ENCODE results near the gene EPB41. TPM values are rescaled to one million over a fixed set of nuclear protein-coding genes. Genes with fewer than 3 reads are reported as not detected.

The EPB41 gene
- total and polyA plus RNA-seq, 2 of the 8 experiments (the other 6 are each of a cell fraction or from before 2014, with no cell fraction given) = 36.7 to 109 TPM

DNA sequence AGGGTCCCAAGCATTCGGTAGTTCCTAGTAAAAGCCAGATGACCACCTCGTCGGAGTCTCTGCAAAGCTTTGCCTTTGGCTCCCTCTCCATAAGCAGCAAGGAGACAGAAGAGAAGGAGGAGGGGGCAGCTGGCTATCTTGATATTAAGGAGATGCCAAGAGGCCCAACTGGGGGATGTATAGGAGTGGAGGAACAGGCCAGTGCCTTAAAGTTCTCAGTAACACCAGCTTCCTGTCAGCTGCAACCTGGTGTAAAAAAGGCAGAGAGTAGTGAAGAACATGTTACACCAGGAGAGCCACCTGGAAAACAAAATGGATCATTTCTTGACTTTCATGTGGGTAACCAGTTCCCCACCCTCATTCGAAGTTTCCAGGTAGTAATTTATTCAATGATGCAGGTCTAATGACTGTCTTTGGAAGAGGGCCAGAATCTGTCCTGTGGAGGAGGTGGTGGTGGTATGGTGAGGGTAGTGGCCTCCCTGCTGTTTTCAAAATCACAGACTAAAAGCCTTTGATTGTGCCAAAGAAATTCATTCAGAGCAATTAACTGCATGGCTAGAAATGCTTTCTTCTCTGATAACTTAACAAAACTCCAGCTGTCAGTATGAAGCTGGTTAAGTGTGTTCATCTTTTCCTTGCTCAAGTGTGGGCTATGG, 182.0 kb downstream of the EPB41 start:
- H2BK12ac ChIP-seq (ENCODE audit: low read depth, low read length) = no peak overlapping the region
- no peak overlapping the region for H3K4me2 ChIP-seq (ENCODE audit: insufficient read depth in 1 of 2, low read depth in 2 of 2, low read length in 2 of 2)
- no peak overlapping the region for H2AK5ac ChIP-seq (ENCODE audit: low read depth, low read length)
- DNase-seq (ENCODE audit: low read depth in 1 of 2, low spot score in 2 of 2) = no peak
- H3K9ac ChIP-seq (replicated peaks in 1 of 4; ENCODE audit: extremely low read depth in 1 of 4, low read depth in 3 of 4, low read length in 3 of 4) = no peak overlapping the region
- H3K23me2 ChIP-seq (ENCODE audit: low read depth, low read length) = no peaks in the 10 kb centered on the region
- ChIA-PET POLR2A (ENCODE audit: partially characterized antibody) (interaction anchor here (1.5 kb wide), 1 partner anchor 13 kb away, joined by 3 read pairs; no protein-coding TSS in a partner anchor), CTCF (ENCODE audit: partially characterized antibody) (interaction anchor here (0.6 to 1.2 kb wide), 5 partner anchors 12 to 214 kb away, joined by 3 to 5 read pairs (median 4); no protein-coding TSS in a partner anchor)
- H4K91ac ChIP-seq (replicated peaks; ENCODE audit: insufficient read length, low read length) = no peak overlapping the region
- 94% methylated on average over 4 of the region's 4 CpGs; no CpG with 5 or more reads in 1 of the 2 experiments for WGBS, 2 experiments (ENCODE audit: extremely low coverage in 1 of 2, insufficient coverage in 1 of 2, insufficient read length in 1 of 2, insufficient replicate concordance in 2 of 2, low coverage in 1 of 2, low lambda C conversion rate in 2 of 2, missing lambda C conversion rate in 1 of 2)
- no peaks in the 10 kb centered on the region for H4K20me1 ChIP-seq (replicated peaks in 1 of 2; ENCODE audit: control insufficient read depth in 1 of 2, insufficient read depth in 2 of 2, low read length in 2 of 2)
- H3K79me1 ChIP-seq (ENCODE audit: low read depth, low read length) = no peaks in the 10 kb centered on the region
- H2BK120ac ChIP-seq (replicated peaks; ENCODE audit: low read depth, low read length) = no peak overlapping the region
- TF ChIP-seq RAD21 (IDR thresholded peaks at IDR 0.05 in 1 of 2, conservative IDR thresholded peaks at IDR 0.05 in 1 of 2; ENCODE audit: low read depth in 2 of 2, low read length in 2 of 2) (no peak), SP2 (IDR thresholded peaks at IDR 0.05; ENCODE audit: low read length) (no peak), NANOG (IDR thresholded peaks at IDR 0.05; ENCODE audit: insufficient read depth, low read depth, low read length, poor library complexity, severe bottlenecking) (peak; percentile 4), KDM1A (IDR thresholded peaks at IDR 0.05; ENCODE audit: borderline replicate concordance, low read length) (no peak), CBX5 (IDR thresholded peaks at IDR 0.05; ENCODE audit: low read depth, low read length) (no peak), PHF8 (conservative IDR thresholded peaks at IDR 0.05; ENCODE audit: low read depth, low read length) (no peak)
- H3K27me3 ChIP-seq (replicated peaks in 1 of 4; ENCODE audit: control insufficient read depth in 3 of 4, extremely low read depth in 1 of 4, insufficient read depth in 3 of 4, low read length in 3 of 4) = no peaks in the 10 kb centered on the region
- H3K9me3 ChIP-seq (ENCODE audit: insufficient read depth in 2 of 2, low read depth in 1 of 2, low read length in 1 of 2) = no peaks in the 10 kb centered on the region
- H3K79me2 ChIP-seq (ENCODE audit: control insufficient read depth in 1 of 2, insufficient read depth in 2 of 2, low read length in 2 of 2) = no peaks in the 10 kb centered on the region
- no peak overlapping the region for H3K4ac ChIP-seq (replicated peaks; ENCODE audit: insufficient read length, low read depth, low read length)
- no peak overlapping the region for H2AFZ ChIP-seq (ENCODE audit: low read length)
- H3K36me3 ChIP-seq (ENCODE audit: control insufficient read depth in 2 of 4, insufficient read depth in 4 of 4, low read length in 3 of 4) = peaks cover 2 to 20% (median 6%) of the 10 kb centered on the region in 4 experiments; a peak in 7 of 8 replicates
- H3K56ac ChIP-seq (replicated peaks; ENCODE audit: insufficient read length, low read depth, low read length) = no peak overlapping the region
- H3K27ac ChIP-seq (ENCODE audit: low read depth, low read length) = no peak overlapping the region
- H3K4me3 ChIP-seq (ENCODE audit: extremely low read depth in 1 of 4, insufficient read depth in 2 of 4, low read depth in 3 of 4, low read length in 4 of 4) = no peak overlapping the region
- no peak overlapping the region for H3K14ac ChIP-seq (ENCODE audit: insufficient read length)
- no peak overlapping the region for H3K23ac ChIP-seq (ENCODE audit: insufficient read length)
- no peak overlapping the region for H2BK20ac ChIP-seq (ENCODE audit: low read length)
- no peak overlapping the region for H2BK5ac ChIP-seq (ENCODE audit: low read depth, low read length)
- H3K18ac ChIP-seq (ENCODE audit: extremely low read depth, low read length) = no peak overlapping the region
- FAIRE-seq = no peak
- H3K4me1 ChIP-seq (replicated peaks in 1 of 4; ENCODE audit: control insufficient read depth in 3 of 4, insufficient read depth in 4 of 4, low read length in 3 of 4) = peaks cover 0 to 7% (median 1%) of the 10 kb centered on the region in 4 experiments; a peak in 2 of 7 replicates
- H4K5ac ChIP-seq (ENCODE audit: insufficient read length, low read depth, low read length) = no peak overlapping the region
- H4K8ac ChIP-seq (ENCODE audit: extremely low read depth, insufficient read depth, low read length) = no peak overlapping the region
- H2BK15ac ChIP-seq (ENCODE audit: low read length) = no peak overlapping the region
